ENCODE results near the gene GALNT2.

The GALNT2 gene

DNA sequence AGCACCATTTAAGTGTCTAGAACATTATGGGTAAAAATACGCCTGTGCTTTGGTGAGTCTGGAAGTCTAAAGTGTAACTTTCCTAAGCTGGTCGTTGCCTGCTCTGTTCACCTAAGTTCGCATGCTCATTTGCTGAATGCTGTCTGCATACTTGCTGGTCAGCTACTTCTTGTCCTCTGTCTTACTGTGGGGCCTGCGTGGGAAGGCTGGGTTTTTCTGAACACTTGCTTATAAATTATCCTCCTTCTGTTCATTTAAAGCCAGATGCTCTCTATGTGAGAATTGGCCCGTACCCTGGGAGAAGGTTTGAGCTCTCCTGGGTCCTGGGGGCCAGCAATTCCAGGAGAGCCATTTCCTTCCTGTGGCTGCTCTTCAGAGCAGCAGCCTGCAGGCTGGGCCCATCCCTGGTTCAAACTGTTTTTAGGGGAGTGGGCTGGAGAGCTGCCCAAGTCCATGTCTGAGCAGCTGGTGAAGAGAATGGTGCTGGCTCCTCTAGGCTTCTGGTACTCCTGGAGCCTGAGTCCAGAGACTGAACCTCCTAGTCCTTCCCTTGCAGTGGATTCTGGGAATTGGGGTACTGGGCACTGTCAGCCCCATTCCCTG lies 75.7 kb downstream of the GALNT2 start:
- H3K4me3 ChIP-seq (ENCODE audit: low read depth, low read length), result no peak overlapping the region
- TF ChIP-seq CTCF (IDR thresholded peaks at IDR 0.05; ENCODE audit: control insufficient read depth, extremely low read depth, insufficient read depth), result no peak
- DNase-seq (ENCODE audit: low read depth), result no peak

DNA sequence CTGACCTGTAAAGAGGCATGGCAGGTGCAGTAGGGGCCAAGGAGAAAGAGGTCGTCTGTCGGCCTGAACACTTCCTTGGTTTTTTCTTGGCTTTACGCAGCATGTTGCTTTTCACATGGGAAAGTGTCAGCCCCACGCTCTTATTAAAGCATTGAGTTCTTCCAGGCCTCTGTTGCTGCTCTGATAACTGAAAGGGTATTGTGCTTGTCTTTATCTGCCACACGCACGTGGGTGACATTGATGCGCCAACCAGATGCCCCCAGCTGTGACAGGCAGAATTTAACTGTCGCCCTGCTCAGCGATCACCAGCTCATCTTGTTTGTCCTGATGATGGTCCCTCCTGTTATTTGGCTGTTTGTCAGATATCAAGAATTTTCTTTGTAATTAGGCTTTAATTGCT lies 76.5 kb downstream of the GALNT2 start:
- no peak overlapping the region for H3K4me3 ChIP-seq (ENCODE audit: low read depth, low read length)
- DNase-seq (ENCODE audit: low read depth), result no peak
- no peak for TF ChIP-seq CTCF (IDR thresholded peaks at IDR 0.05; ENCODE audit: control insufficient read depth, extremely low read depth, insufficient read depth)

DNA sequence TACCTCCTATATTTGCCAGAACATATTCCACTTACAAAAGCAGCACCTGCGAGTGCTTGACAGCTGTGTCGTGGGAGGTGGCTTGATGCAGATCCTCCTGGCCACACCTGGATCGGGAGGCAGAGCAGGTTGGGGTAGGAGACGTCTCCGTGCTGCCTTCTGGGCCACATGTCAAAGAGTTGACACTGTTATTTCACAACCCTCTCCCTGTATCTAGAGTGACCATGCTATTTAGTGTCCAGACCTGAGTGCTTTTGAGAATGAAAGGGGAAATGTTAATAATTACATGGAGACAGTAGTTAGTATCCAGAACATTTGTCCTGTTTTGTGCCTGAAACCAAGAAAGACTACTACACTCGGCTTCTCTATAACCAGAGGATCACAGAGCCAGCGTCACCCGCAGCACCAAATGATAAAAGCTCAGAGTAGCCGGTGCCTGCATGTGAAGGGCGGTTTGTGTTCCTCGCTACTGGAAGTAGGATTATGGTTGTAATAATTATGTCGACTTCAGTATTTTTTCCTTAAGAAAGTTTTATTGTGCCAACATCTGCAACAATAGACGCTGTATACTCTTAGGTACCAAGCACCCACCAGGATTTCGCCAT lies 77.1 kb downstream of the GALNT2 start:
- H3K4me3 ChIP-seq (ENCODE audit: low read depth, low read length), result no peak overlapping the region
- no peak for DNase-seq (ENCODE audit: low read depth)
- no peak for TF ChIP-seq CTCF (IDR thresholded peaks at IDR 0.05; ENCODE audit: control insufficient read depth, extremely low read depth, insufficient read depth)

DNA sequence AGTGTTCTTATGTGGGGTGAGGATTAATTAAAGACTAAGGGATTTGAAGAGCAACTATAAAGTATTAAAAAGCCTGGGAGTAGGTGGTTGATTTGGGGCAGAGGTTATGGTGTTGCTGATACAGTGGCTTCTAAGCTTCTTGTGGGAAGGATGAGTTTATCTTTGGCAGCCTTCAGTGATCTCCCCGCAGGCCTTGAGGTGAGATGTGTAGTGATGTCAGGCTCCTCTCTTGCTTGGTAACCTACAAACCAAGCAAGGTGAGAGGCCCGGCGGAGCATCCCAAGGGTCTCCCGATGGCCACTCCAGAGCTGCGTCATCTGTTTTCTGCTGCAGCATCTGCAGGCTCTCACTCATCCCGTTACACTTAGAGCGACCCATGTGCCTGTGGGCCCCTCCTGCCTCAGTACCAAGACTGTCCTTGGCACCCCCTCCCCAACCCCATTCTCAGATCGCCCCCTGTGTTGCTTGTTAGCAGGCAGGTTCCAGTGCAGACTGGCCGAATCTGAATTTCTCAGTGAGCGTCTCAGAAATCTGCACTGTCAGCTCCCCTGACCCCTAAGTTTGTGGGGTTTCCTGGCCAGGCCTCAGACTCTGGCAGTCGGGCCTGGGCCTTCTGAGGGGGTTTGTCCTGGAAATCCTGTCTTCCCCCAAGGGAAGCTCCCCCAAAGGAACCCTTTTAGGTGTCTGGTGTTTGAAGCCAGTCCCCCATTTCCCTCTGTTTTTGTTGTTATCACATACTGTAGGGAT lies 77.9 kb downstream of the GALNT2 start:
- DNase-seq (ENCODE audit: low read depth), result no peak
- no peak for TF ChIP-seq CTCF (IDR thresholded peaks at IDR 0.05; ENCODE audit: control insufficient read depth, extremely low read depth, insufficient read depth)
- H3K4me3 ChIP-seq (ENCODE audit: low read depth, low read length), result no peak overlapping the region

GRCh38 chr1:230145505-230145899 lies 78.5 kb downstream of the GALNT2 start:
- TF ChIP-seq CTCF (IDR thresholded peaks at IDR 0.05; ENCODE audit: control insufficient read depth, extremely low read depth, insufficient read depth), result no peak
- no peak overlapping the region for H3K4me3 ChIP-seq (ENCODE audit: low read depth, low read length)
- DNase-seq (ENCODE audit: low read depth), result no peak

DNA sequence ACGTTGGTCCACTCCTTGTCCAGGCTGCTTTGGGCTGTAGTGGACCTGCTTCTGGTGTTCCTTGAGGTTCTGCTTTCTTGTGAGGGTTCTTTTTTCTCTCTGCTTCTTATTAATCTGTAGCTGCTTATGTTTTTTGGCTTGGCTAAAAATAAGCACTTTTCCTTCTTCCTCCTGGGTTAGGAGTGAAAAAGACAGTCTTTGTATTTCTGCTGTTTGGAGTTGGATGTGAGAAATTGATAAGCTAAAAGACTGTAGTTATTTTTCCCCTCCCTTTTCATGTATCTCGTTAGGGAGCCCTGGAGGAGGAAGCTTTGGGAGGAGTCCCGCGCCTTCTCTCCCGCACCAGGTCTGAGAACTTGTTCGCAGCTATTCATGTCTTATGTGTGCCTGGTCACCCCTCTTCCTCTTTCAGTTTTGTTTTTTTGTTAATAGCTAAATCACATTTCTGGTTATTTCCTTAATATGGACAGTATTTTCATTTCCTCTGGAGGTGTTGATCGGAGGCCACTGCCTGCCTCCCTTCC lies 79.0 kb downstream of the GALNT2 start:
- no peak for DNase-seq (ENCODE audit: low read depth)
- H3K4me3 ChIP-seq (ENCODE audit: low read depth, low read length), result no peak overlapping the region
- TF ChIP-seq CTCF (IDR thresholded peaks at IDR 0.05; ENCODE audit: control insufficient read depth, extremely low read depth, insufficient read depth), result no peak
